HG02840 (cell line): ENCODE results near the gene KRTAP23-1.

Experiments
- ATAC-seq: cut with Tn5 transposase; IDR thresholded peaks from one replicate; pipeline ENCODE4 v1.9.1; 2021; ENCODE audit warnings: mild to moderate bottlenecking, moderate library complexity, moderate number of reproducible peaks; ENCODE audit not compliant: unreplicated experiment, low FRiP score

The KRTAP23-1 gene, protein sequence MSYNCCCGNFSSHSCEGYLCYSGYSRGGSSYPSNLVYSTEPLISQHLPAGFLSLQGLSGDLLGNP

DNA sequence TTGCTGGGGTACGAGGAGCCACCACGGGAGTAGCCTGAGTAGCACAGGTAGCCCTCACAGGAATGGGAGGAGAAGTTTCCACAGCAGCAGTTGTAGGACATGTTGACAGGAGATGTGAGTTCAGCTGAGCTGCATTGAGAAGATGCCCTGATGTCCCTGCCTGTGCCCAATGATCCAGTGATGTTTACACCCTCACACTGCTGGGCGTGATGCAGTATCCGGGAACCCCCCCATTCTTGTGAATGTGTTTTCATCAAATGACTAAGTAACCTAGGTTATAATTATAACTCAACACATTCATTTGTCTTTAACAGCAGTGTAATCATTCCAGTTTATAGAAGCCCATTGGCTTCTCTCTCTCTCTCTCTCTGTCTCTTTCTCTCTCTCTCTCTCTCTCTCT lies at the start of gene KRTAP23-1:
Gene KRTAP23-1 (minus strand): TSS at position 101 of the 400 bp plus-strand sequence. CDS start 0 bp downstream, at position 101.
- no peak for ATAC-seq

DNA sequence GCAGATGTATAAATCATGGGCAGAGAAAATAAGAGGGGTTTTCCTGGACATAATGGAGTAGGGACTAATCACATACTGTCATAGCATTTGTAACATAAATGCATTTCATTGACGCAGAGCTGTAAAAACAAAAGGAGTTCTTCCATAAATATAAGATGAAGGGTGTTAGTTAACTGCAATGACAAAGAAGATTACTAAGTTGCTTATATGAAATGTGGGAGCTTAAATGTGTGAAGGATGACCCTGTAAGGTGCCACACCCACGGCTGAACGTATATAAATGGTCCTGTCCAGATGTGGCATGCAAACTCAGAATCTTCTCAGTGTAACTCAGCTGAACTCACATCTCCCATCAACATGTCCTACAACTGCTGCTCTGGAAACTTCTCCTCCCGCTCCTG lies 47.3 kb upstream of the KRTAP23-1 start, which contains the start of gene KRTAP13-1:
Gene KRTAP13-1 (plus strand): TSS at position 301 of the 400 bp plus-strand sequence. CDS start 56 bp downstream, at position 357.
- no peak for ATAC-seq

GRCh38 chr21:30391492-30392025 lies 43.2 kb upstream of the KRTAP23-1 start:
- no peak for ATAC-seq

- no peak for ATAC-seq
Measured at GRCh38 chr21:30382201-30382600, 33.8 kb upstream of the KRTAP23-1 start.

GRCh38 chr21:30372139-30372770 lies 23.8 kb upstream of the KRTAP23-1 start, which contains the start of gene KRTAP13-2:
KRTAP13-2 (minus strand) TSS chr21:30372271; CDS start chr21:30372213, 58 bp downstream.
- no peak for ATAC-seq

DNA sequence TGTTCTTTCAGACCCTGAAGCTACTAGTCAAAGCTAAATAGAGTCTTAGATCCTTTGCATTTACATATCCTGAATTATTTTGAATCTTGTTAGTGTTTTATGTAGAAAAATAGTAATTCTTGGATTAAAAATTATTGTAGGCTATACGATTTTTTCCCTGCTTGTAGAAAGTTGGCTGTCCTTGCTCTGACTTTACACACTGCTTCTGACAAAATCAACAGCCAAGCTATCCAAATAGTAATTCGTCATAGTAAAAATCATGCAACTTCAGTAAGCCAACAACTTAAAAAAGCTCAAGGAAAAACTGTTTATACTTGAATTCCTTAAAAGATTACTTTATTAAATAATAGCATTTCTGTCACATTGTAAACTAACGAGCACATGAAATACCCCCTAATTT lies 7.5 kb upstream of the KRTAP23-1 start:
- ATAC-seq = no peak

DNA sequence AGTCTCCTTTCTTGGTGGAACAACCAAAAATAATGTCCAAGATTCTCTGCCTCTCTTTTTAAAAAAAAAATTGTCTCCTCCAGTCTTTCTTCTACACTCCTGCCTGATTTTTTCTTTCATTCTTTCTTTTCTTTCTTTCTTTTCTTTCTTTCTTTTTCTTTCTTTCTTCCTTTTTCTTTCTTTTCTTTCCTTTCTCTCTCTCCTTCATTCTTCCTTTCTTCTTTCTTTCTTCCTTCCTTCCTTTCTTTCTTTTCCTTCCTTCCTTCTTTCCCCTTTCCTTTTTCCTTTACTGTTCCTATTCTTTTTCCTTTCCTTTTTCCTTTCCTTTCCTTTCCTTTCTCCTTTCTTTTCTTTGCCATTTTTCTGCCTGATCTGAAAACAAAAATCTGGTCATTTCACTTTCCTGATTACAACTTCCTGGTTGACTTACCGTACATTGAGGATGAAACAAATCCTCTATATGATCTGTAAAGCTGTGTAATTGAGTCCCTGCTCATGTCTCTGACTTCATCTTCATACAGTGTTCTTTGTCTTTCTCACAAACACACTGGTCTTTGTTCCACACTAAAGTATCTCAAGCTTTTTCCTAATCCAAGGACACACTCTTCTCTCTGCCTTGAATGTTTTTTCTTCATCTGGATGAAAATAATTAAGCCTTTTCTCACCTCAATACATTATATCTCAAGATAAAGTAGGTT lies 6.1 kb upstream of the KRTAP23-1 start:
- no peak for ATAC-seq

DNA sequence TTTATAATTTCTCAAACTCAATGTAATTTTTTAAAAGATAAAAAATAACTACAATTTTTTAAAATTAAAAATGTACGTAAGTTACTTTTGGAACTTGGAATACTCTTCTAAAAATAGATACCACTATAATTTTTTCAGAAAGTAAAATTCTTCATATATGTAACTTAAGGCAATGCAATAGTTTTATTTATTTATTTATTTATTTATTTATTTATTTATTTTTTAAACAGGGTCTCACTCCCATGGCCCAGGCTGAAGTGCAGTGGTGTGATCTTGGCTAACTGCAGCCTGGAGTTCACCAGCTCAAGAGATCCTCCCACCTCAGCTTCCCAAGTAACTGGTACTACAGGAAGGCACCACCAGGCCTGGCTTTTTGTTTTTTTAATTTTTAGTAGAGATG lies 3.1 kb upstream of the KRTAP23-1 start:
- no peak for ATAC-seq

DNA sequence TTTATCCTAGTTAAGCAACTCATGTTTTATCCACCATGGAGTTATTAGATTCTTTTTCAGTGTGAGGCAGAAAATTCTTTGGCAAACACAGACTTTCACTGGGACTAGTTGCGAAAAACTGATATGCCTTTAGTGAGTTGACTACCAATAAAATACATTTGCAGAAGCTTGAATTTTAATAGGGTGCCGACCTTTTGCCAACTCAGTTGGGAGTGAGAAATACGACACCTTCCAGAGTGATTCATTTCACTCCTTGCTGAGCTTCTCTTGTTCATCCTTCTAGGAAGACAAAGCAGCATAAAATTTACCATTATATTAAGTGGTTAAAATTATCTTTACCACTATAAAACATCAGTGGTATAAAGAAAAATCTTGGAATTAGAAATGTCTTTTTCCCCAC lies 1.2 kb upstream of the KRTAP23-1 start:
- no peak for ATAC-seq

DNA sequence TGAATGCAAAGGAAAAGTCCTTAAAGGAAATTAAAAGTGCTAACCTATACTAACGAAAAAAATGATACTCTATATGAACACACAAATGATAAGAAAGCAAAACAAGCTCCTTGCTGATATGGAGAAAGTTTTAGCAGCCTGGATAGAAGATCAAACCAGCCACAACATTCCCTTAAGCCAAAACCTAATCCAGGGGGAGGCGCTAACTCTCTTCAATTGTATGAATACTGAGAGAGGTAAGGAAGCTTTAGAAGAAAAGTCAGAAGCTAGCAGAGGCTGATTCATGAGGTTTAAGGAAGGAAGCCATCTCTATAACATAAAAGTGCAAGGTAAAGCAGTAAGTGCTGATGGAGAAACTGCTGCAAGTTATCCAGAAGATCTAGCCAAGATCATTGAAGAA lies 3.4 kb downstream of the KRTAP23-1 start:
- no peak for ATAC-seq

DNA sequence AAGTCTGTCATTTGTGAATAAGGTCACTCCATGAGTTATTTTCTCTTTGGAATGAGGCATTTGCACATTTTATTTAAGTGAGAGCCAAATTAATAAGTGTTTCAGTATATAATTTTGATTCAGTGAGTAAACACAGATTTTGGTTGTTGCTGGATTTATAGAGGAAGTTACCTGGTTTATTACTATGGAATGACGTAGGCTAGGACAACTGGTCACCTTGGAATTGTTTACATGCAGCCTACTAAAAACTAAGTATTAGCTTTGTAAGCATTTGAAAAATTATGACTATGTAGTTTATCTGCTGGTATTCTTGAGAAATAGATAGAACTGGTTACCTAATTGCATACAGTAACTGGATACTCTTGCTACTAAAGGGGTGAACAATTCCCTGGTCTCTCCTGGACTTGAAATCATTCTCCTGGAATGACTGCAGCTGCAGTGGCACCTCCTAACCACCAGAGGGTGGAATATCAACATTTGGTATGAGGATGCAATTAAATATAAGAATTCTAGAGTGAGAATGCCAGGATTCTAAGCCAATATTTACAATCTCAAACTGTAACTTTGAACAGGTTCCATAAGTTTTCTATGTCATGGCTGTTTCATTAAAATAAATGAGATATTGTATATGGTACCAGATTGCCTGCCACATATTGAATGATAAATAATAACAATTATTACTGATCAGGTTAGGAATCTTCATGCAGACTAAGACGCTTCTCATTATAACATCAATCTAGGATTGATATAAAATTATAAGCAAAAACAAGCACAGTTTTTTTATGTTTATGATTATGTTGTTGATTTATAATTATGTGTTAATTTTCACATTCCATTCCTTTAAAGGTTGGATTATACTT lies 7.5 kb downstream of the KRTAP23-1 start:
- no peak for ATAC-seq

DNA sequence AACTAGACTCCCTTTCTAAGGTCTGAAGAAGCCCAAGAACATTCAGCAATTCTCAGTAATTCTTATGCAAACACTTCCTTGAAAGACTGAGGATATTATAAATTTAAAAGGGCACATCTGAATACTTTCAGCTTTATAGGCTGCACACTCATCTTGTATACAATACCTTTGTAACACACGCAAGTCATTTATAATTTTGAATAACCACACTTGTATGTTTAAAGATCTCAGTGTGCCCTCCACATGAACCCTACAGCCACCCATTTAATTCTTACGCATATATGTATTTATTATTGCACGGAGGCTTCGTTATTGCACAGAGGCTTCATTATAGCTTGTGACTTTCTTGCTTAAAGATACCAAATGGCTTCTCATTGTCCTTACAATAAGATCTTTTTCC lies 9.7 kb downstream of the KRTAP23-1 start:
- ATAC-seq = no peak

GRCh38 chr21:30337772-30338171 lies 10.6 kb downstream of the KRTAP23-1 start:
- ATAC-seq = no peak

GRCh38 chr21:30337276-30337744 lies 11.1 kb downstream of the KRTAP23-1 start, which contains the start of gene KRTAP27-1:
KRTAP27-1 (minus strand) TSS chr21:30337694; CDS start chr21:30337668, 26 bp downstream.
- ATAC-seq = no peak

DNA sequence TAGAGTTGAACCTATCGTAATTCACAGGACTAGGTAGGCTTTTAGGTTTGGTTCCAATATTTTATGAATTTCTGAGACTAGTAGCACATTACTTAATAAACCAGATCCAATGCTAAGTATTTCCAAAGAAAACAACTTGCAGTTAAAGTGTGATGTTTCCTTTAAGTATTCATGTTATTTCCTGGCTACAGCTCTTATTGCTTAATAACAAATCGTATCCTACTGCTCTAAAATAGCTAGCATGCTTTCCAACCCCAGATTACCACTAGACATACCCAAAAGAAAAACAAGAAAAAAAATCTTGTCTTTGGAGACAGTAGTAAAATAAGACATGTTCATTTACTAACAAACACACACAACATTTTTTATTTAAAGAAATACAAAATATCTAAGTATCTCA lies 11.8 kb downstream of the KRTAP23-1 start:
- no peak for ATAC-seq

DNA sequence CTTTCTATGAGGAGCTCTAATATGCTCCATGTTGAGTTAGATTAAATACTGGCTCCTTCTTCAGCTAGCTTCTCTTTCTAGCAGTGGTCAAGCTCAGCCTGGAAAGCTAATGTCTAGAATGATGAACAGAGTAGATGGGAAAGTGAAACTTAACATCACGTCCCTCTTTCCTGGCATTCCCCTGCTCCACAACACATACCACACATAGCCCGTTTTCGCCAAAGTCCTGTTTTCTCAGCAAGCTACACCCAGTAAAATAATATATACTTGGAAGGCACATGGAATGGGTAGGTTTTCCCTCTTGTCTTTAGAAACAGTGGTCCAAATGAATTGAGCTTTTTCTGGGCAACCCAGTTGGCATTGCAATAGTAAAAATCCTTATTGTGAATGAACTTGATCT lies 14.7 kb downstream of the KRTAP23-1 start:
- ATAC-seq = no peak

DNA sequence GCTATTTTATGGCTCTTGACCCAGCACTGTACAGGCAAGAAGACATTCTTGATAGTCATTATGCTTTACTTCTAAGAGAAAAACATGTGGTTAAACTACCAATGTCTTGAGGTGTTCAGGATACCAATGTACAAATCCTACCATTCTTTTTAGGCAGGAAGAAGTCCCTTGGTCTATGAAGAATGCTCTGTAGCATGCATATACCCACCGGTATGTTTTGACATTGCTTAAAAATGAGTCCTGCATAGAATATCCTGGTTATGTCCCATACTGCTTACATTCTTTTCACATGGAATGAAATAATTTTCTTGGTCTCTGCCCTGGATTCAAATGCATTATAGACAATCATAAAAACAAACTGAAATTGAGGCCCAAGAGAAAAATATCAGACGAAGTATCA lies 15.7 kb downstream of the KRTAP23-1 start:
- no peak for ATAC-seq

GRCh38 chr21:30329203-30329875 lies 19.1 kb downstream of the KRTAP23-1 start:
- no peak for ATAC-seq

- no peak for ATAC-seq
Measured at GRCh38 chr21:30326390-30326789, 22.0 kb downstream of the KRTAP23-1 start.

GRCh38 chr21:30320215-30320614 lies 28.2 kb downstream of the KRTAP23-1 start, which contains the start of gene KRTAP26-1:
KRTAP26-1 (minus strand) TSS chr21:30320315; CDS start chr21:30320035, 280 bp downstream.
- ATAC-seq = no peak
